HepG2 (cell line): ENCODE results near the gene AP3D1. TPM values are rescaled to one million over a fixed set of nuclear protein-coding genes. Genes with fewer than 3 reads are reported as not detected.

ENCODE experiments used
- ADNP ChIP-seq: sonication (generic); formaldehyde crosslinking; IDR thresholded peaks from 2 replicates; pipeline ENCODE4 v1.4.0; 2020; ENCODE audit warnings: missing genetic modification reagents
- MIER3 ChIP-seq: IDR thresholded peaks from 2 replicates; pipeline ENCODE4 v1.6.1; 2016; ENCODE audit warnings: missing compliant biosample characterization, borderline replicate concordance
- NCOA5 ChIP-seq: sonication (generic); formaldehyde crosslinking; IDR thresholded peaks from 2 replicates; pipeline ENCODE4 v1.4.0; 2020; ENCODE audit warnings: missing genetic modification reagents
- PHF20 ChIP-seq: sonication (generic); formaldehyde crosslinking; IDR thresholded peaks from 2 replicates; pipeline ENCODE4 v1.5.0; 2020; ENCODE audit warnings: mild to moderate bottlenecking, missing genetic modification reagents
- PHF21A ChIP-seq: sonication (generic); formaldehyde crosslinking; IDR thresholded peaks from 2 replicates; pipeline ENCODE4 v1.5.0; 2020; ENCODE audit warnings: mild to moderate bottlenecking, missing genetic modification reagents
- RARA ChIP-seq: IDR thresholded peaks from 2 replicates; pipeline ENCODE4 v1.6.1; 2016; ENCODE audit warnings: missing genetic modification reagents, missing compliant biosample characterization
- SKI ChIP-seq: fragments of 450-650 bp; IDR thresholded peaks from one replicate; pipeline ENCODE4 v1.6.1; 2018; ENCODE audit warnings: mild to moderate bottlenecking; ENCODE audit not compliant: partially characterized antibody
- SMARCC2 ChIP-seq: fragments of 450-650 bp; IDR thresholded peaks from 2 replicates; pipeline ENCODE4 v1.6.1; 2017; ENCODE audit warnings: antibody characterized with exemption, mild to moderate bottlenecking
- STAG1 ChIP-seq: sonication (generic); formaldehyde crosslinking; IDR thresholded peaks from 2 replicates; pipeline ENCODE4 v1.4.0; 2020; ENCODE audit warnings: missing genetic modification reagents
- USF2 ChIP-seq, 2 experiments: sonication (generic) in 1 of 2; formaldehyde crosslinking in 1 of 2; IDR thresholded peaks; 2 replicates each; pipeline versions ENCODE4 v1.5.1 to v1.6.1; 2011 to 2020; ENCODE audit warnings: borderline replicate concordance in 1 of 2, low read depth in 1 of 2, low read length in 1 of 2, mild to moderate bottlenecking in 1 of 2, missing genetic modification reagents in 1 of 2, moderate library complexity in 1 of 2
- ZMYM2 ChIP-seq: sonication (generic); formaldehyde crosslinking; IDR thresholded peaks from 2 replicates; pipeline ENCODE4 v1.8.0; 2022; ENCODE audit warnings: mild to moderate bottlenecking, missing genetic modification reagents
- ZNF232 ChIP-seq: sonication (generic); formaldehyde crosslinking; IDR thresholded peaks from 2 replicates; pipeline ENCODE4 v1.4.0; 2020; ENCODE audit warnings: missing genetic modification reagents, borderline replicate concordance
- ZNF292 ChIP-seq: sonication (generic); formaldehyde crosslinking; IDR thresholded peaks from 2 replicates; pipeline ENCODE4 v1.8.1; 2022; ENCODE audit warnings: mild to moderate bottlenecking, low read depth, missing genetic modification reagents, borderline replicate concordance
- ZNF3 ChIP-seq: IDR thresholded peaks from 2 replicates; pipeline ENCODE4 v1.7.0; 2017; ENCODE audit warnings: inconsistent platforms
- ZNF660 ChIP-seq: sonication (generic); formaldehyde crosslinking; IDR thresholded peaks from 2 replicates; pipeline ENCODE4 v1.5.1; 2020; ENCODE audit warnings: mild to moderate bottlenecking, low read depth, missing genetic modification reagents, borderline replicate concordance
- polyA plus RNA-seq, 8 experiments: library from polyadenylated mRNA; depleted of rRNA in 3 of 8; stranded (reverse) in 7 of 8; unstranded in 1 of 8; fragments of >200 nt; fragmentation: Illumina TruSeq in 4 of 8; extraction: Trizol in 4 of 8; gene quantifications; 2 replicates each; pipeline versions ENCODE4 v1.2.1 to v1.2.3, GENCODE V29; 2011 to 2016; ENCODE audit warnings: low read depth in 4 of 8, missing spikeins in 1 of 8, mixed read lengths in 1 of 8; ENCODE audit not compliant: insufficient read depth in 1 of 8
- total RNA-seq, 5 experiments: library from RNA; depleted of rRNA; stranded (reverse); fragments of >200 nt; fragmentation: Illumina TruSeq; extraction: Trizol; gene quantifications; 2 replicates each; pipeline ENCODE4 v1.2.3, GENCODE V29; 2016; ENCODE audit warnings: low read depth in 1 of 5
- TF ChIP-seq, protein P1 (sequence below), 2 experiments: fragments of 450-650 bp in 1 of 2; sonication (generic) in 1 of 2; formaldehyde crosslinking in 1 of 2; IDR thresholded peaks; 2 replicates each; pipeline versions ENCODE4 v1.6.1 to v1.8.0; 2016 to 2022; ENCODE audit warnings: antibody characterized with exemption in 1 of 2, mild to moderate bottlenecking in 1 of 2, missing genetic modification reagents in 1 of 2

The AP3D1 gene
- total and polyA plus RNA-seq, 2 of the 13 experiments (the other 11 are each of a cell fraction or from before 2014, with no cell fraction given), result 68.0 to 82.6 TPM

DNA sequence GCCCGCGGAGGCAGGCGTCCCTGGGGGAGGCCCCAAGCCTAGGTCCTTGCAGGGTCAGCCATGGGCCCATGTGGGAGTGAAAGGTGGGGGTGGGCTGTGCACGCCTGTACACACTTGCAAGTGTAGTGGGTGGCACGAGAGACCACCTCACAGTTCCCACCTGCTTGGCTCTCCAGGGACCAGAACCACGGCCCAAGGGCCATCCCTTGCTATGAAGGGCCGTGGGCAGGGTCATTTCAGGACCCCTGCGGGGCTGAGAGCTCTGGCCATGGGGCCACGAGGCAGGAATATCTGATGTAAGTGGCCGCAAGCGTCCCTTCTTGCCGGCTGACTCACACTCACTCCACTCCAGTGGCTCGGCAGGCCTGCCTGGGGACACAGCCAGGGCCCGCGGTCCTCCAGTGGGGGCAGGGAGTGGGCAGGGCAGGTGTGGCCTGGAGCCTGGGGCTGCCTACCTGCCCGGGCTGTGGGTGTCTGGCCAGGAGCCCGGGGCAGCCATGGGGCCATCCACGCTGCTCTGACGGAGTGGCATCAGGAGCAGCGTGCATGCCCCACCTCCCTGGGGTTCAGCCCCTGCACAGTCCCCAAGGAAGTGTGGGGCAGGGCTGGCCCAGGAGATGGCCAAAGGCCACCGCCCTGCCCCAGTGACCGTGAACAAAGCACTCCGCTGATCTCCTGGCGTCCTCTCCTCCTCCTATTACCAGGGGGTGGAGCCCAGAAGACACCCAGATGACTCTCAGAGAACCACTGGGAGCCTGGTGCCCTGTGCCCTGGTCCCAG is 91.8 kb downstream of the AP3D1 start (continued):
- TF ChIP-seq USF2 (IDR thresholded peaks at IDR 0.05; ENCODE audit: low read depth, low read length) (no peak), USF2 (CRISPR knock-in tag; IDR thresholded peaks at IDR 0.05; ENCODE audit: borderline replicate concordance) (no peak), PHF20 (no peak), SMARCC2 (no peak), PHF21A (CRISPR knock-in tag) (peak; percentile 64; the same call in 1 of the 2 replicates), ZMYM2 (no peak), STAG1 (no peak), NCOA5 (no peak), RARA (CRISPR knock-in tag) (peak; percentile 75), ADNP (CRISPR knock-in tag) (no peak), ZNF232 (no peak), MIER3 (CRISPR knock-in tag) (0 out of 2 replicates have a peak, but pooled peaks have one; percentile 15), SKI (no peak), ZNF660 (CRISPR knock-in tag) (no peak), ZNF3 (no peak), ZNF292 (peak; percentile 43)
- TF ChIP-seq, protein P1, sequence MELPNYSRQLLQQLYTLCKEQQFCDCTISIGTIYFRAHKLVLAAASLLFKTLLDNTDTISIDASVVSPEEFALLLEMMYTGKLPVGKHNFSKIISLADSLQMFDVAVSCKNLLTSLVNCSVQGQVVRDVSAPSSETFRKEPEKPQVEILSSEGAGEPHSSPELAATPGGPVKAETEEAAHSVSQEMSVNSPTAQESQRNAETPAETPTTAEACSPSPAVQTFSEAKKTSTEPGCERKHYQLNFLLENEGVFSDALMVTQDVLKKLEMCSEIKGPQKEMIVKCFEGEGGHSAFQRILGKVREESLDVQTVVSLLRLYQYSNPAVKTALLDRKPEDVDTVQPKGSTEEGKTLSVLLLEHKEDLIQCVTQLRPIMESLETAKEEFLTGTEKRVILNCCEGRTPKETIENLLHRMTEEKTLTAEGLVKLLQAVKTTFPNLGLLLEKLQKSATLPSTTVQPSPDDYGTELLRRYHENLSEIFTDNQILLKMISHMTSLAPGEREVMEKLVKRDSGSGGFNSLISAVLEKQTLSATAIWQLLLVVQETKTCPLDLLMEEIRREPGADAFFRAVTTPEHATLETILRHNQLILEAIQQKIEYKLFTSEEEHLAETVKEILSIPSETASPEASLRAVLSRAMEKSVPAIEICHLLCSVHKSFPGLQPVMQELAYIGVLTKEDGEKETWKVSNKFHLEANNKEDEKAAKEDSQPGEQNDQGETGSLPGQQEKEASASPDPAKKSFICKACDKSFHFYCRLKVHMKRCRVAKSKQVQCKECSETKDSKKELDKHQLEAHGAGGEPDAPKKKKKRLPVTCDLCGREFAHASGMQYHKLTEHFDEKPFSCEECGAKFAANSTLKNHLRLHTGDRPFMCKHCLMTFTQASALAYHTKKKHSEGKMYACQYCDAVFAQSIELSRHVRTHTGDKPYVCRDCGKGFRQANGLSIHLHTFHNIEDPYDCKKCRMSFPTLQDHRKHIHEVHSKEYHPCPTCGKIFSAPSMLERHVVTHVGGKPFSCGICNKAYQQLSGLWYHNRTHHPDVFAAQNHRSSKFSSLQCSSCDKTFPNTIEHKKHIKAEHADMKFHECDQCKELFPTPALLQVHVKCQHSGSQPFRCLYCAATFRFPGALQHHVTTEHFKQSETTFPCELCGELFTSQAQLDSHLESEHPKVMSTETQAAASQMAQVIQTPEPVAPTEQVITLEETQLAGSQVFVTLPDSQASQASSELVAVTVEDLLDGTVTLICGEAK (IDR thresholded peaks at IDR 0.05), result no peak
- TF ChIP-seq, protein P1 (CRISPR knock-in tag; IDR thresholded peaks at IDR 0.05), result no peak
